BJ (cell line): ENCODE data around the gene PRKCH. TPM values are rescaled to one million over a fixed set of nuclear protein-coding genes. Genes with fewer than 3 reads are reported as not detected.

ENCODE experiments used
- CTCF ChIA-PET: fragments of 350-600 bp; formaldehyde crosslinking; extraction: SDS; loops from one replicate; lab custom pipeline; 2021; ENCODE audit warnings: antibody characterized with exemption, inconsistent platforms; lab: Yijun Ruan, JAX
- POLR2A ChIA-PET: fragments of 300-600 bp; sonication (Branson Sonifier 250); formaldehyde crosslinking; extraction: SDS; loops from one replicate; lab custom pipeline; 2021; ENCODE audit warnings: antibody characterized with exemption; lab: Charles Lee
- DNase-seq: peaks from one replicate; pipeline ENCODE4 v3.0.0-alpha.2; 2011; ENCODE audit warnings: low read depth
- H3K27me3 ChIP-seq: 2 replicates; pipeline ENCODE4 v1.6.0; 2011; ENCODE audit warnings: low read length; ENCODE audit not compliant: control insufficient read depth, insufficient read depth
- H3K36me3 ChIP-seq: 2 replicates; pipeline ENCODE4 v1.5.1; 2011; ENCODE audit warnings: low read length; ENCODE audit not compliant: control insufficient read depth, insufficient read depth
- H3K4me3 ChIP-seq: 2 replicates; pipeline ENCODE4 v1.5.1; 2011; ENCODE audit warnings: low read depth, mild to moderate bottlenecking, control low read depth, low read length
- polyA plus RNA-seq: library from polyadenylated mRNA; depleted of rRNA; stranded (reverse); fragments of >200 nt; gene quantifications from 2 replicates; pipeline ENCODE4 v1.2.3, GENCODE V29; 2011
- TF ChIP-seq, protein P1 (sequence below): IDR thresholded peaks from 2 replicates; pipeline ENCODE4 v1.5.1; 2011; ENCODE audit warnings: low read depth, mild to moderate bottlenecking, control low read depth, inconsistent platforms, low read length, moderate library complexity; ENCODE audit not compliant: insufficient read depth

The PRKCH gene
- polyA plus RNA-seq, 1 experiment: 2.0 TPM

DNA sequence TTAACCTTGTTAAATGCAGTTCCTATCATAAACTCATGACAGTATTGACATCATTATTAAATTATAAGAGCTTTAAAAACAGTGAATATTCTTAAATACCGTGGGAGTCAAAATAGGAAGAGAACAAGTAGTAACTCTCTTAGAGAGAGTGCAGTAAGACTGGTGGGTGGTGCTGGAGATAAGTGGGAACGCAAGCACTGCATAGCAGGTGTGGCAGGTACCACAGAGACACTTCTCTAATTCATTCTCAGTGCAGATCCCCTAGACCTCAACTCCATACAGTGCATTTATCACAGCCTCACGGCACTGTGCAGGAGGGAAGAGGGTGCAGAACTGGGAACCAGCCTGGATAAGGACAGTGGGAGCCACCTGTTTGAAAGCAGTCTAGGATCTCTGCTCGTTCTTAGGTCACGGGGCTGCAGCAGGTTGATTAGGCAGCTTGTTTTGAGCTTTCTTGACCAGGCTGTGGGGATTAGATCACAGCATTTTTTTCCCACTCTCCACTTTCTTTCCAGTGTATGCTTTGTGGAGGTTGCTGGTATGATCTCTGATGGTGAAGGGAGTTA is 165.6 kb downstream of the PRKCH start:
- Histone ChIP-seq H3K4me3 (no peak overlapping the region), H3K27me3 (no peaks in the 10 kb centered on the region), H3K36me3 (no peaks in the 10 kb centered on the region)
- TF ChIP-seq, protein P1, sequence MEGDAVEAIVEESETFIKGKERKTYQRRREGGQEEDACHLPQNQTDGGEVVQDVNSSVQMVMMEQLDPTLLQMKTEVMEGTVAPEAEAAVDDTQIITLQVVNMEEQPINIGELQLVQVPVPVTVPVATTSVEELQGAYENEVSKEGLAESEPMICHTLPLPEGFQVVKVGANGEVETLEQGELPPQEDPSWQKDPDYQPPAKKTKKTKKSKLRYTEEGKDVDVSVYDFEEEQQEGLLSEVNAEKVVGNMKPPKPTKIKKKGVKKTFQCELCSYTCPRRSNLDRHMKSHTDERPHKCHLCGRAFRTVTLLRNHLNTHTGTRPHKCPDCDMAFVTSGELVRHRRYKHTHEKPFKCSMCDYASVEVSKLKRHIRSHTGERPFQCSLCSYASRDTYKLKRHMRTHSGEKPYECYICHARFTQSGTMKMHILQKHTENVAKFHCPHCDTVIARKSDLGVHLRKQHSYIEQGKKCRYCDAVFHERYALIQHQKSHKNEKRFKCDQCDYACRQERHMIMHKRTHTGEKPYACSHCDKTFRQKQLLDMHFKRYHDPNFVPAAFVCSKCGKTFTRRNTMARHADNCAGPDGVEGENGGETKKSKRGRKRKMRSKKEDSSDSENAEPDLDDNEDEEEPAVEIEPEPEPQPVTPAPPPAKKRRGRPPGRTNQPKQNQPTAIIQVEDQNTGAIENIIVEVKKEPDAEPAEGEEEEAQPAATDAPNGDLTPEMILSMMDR: no peak
- ChIA-PET POLR2A (no interaction called here), CTCF (interaction anchor here (2.5 kb wide), 1 partner anchor 12 kb away, joined by 11 read pairs; no protein-coding TSS in a partner anchor)
- no peak for DNase-seq

DNA sequence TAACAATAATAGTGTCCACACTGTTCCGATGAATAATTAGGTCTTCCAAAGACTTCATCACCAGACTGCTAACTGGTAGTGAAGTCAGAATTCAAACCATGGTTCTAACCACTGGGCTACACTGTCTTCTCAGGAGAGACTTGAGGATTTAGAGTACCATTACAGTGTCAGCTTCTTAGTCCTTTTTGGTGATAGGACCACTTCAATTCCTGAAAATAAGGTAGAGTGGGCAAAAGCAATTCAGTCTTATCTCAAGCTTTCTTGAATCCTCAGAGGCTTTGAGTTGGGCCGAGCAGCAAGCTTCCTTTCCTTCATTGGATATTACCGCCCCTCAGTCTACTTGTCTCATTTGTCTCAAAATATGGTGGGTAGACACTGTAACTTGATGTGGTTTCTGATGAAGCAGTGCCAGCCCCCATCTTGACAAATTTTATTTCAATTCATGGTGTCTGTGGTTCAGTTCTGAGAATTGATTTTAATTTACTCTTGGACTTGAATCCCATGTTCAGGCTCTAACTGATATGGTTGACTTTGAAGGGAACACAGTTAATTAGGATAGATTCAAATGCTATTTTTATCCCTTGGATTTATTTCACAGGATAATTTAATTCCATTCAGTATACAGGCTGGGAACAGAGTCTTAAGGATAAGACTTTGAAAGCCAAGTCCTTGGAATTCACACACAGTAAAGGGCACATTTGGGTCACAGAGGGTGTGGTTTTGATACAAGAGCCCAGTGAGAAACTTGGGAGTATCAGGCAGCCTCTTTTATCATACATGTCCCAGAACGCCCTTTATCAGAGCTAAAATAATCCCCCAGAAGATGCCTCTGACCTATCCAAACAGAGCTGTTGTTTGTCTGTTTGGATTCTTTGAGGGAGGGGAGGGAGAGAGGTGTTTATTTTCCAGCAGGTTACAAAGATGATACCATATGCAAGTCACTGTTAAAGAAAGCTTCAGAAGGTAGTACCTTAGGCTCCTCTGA is 167.3 kb downstream of the PRKCH start:
- no peaks in the 10 kb centered on the region for H3K27me3 ChIP-seq
- no peak overlapping the region for H3K4me3 ChIP-seq
- POLR2A ChIA-PET: no interaction called here
- H3K36me3 ChIP-seq: no peaks in the 10 kb centered on the region
- no peak for DNase-seq
- TF ChIP-seq, protein P1: no peak
- CTCF ChIA-PET: interaction anchor here (1.0 to 1.8 kb wide), 3 partner anchors 9 to 468 kb away, joined by 3 to 6 read pairs (median 5); no protein-coding TSS in a partner anchor

DNA sequence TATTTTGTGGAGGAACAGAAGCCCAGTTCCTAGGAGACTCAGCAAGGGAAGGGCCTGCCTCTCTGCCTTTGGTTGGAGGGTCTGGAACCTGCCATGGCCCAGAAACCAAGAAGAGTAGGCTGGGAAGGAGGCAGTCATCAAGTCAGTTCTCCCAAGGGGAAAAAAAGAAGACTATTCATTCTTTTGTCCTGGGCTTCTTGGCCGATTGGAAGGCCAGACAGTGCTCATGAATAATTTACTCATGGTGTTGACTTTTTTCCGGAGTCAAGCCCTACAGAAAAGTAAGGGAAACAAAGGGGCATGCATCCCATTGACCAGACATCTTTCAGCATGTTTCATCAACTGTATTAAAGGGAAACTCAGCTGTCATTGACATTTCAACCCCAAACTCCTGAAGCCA is 168.1 kb downstream of the PRKCH start:
- POLR2A ChIA-PET: no interaction called here
- Histone ChIP-seq H3K36me3 (no peaks in the 10 kb centered on the region), H3K27me3 (no peaks in the 10 kb centered on the region), H3K4me3 (no peak overlapping the region)
- CTCF ChIA-PET: interaction anchor here (1.0 to 1.8 kb wide), 2 partner anchors 10 to 14 kb away, joined by 5 to 6 read pairs; no protein-coding TSS in a partner anchor
- TF ChIP-seq, protein P1: no peak
- no peak for DNase-seq

DNA sequence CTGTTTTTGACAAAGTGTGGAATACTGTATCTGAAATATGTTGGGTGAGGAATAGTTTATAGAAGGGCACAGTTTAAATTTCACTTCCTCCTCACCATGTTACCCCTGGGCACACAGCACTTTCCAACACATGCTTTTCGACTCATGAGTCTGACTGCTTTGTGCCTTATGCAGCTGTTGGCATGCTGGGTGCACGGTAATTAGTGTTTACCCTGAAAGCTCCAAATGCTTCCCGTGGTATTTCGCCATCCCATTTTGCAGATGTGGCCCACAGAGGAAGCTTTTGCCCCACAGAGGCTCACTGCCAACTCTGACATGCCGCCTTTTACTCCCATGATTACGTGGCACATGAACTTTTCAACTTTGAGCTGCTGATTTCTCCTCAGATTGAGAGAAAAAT is 168.6 kb downstream of the PRKCH start:
- CTCF ChIA-PET: interaction anchor here (1.6 to 1.8 kb wide), 2 partner anchors 12 to 15 kb away, joined by 6 read pairs; no protein-coding TSS in a partner anchor

More for the DNA sequence above, 168.6 kb downstream of the PRKCH start:
- no peak for DNase-seq
- no peaks in the 10 kb centered on the region for H3K27me3 ChIP-seq
- POLR2A ChIA-PET: no interaction called here
- TF ChIP-seq, protein P1: no peak
- no peak overlapping the region for H3K4me3 ChIP-seq
- H3K36me3 ChIP-seq: no peaks in the 10 kb centered on the region
